B cell (primary cell): ENCODE data around the gene PRKN. TPM values are rescaled to one million over a fixed set of nuclear protein-coding genes. Genes with fewer than 3 reads are reported as not detected.

Source experiments
- ATAC-seq: fragments of 200-7000 bp; cut with Tn5 transposase; one replicate; pipeline ENCODE4 v1.10.0; 2021; ENCODE audit warnings: low read depth, mild to moderate bottlenecking, moderate number of reproducible peaks, moderate library complexity
- CTCF ChIA-PET: fragments of 350-600 bp; sonication (Branson Sonifier 250); formaldehyde crosslinking; loops from one replicate; lab custom pipeline; 2021; ENCODE audit warnings: antibody characterized with exemption, inconsistent platforms; lab: Charles Lee
- POLR2A ChIA-PET: fragments of 350-600 bp; sonication (Branson Sonifier 250); formaldehyde crosslinking; loops from one replicate; lab custom pipeline; 2021; ENCODE audit warnings: antibody characterized with exemption; lab: Charles Lee
- DNase-seq: peaks from one replicate; pipeline ENCODE4 v3.0.0; 2013
- H2AFZ ChIP-seq: 2 replicates; pipeline ENCODE4 v1.6.1; 2012; ENCODE audit warnings: mild to moderate bottlenecking, low read depth, low read length; ENCODE audit not compliant: insufficient read depth, poor library complexity, severe bottlenecking
- H3K27ac ChIP-seq, 2 donors: 1 replicate in 1 of 2; 2 replicates in 1 of 2; pipeline ENCODE4 v1.5.1; 2012 to 2013; ENCODE audit warnings: low read length in 2 of 2, mild to moderate bottlenecking in 2 of 2, moderate library complexity in 1 of 2
- H3K27me3 ChIP-seq, 4 experiments: fragments of 200-600 bp in 1 of 4; sonication (generic) in 1 of 4; replicated peaks in 1 of 4; 1 replicate in 2 of 4; 2 replicates in 2 of 4; pipeline versions ENCODE4 v1.6.1 to v1.7.0; 2013 to 2016; ENCODE audit warnings: low read length in 3 of 4, mild to moderate bottlenecking in 2 of 4, mixed read lengths in 1 of 4, moderate library complexity in 1 of 4; ENCODE audit not compliant: insufficient read depth in 4 of 4, control insufficient read depth in 3 of 4; ENCODE audit errors: control extremely low read depth in 1 of 4
- H3K36me3 ChIP-seq, 2 experiments: replicated peaks in 1 of 2; 1 replicate in 1 of 2; 2 replicates in 1 of 2; pipeline versions ENCODE4 v1.6.1 to v1.7.1; 2013; ENCODE audit warnings: low read length in 1 of 2; ENCODE audit not compliant: insufficient read depth in 2 of 2, control insufficient read depth in 1 of 2; ENCODE audit errors: control extremely low read depth in 1 of 2, extremely low read depth in 1 of 2
- H3K4me1 ChIP-seq, 2 donors: fragments of 200-600 bp in 1 of 2; sonication (generic) in 1 of 2; 1 replicate in 1 of 2; 2 replicates in 1 of 2; pipeline versions ENCODE4 v1.5.1 to v1.6.1; 2013 to 2017; ENCODE audit warnings: low read length in 2 of 2; ENCODE audit not compliant: control insufficient read depth in 2 of 2, insufficient read depth in 2 of 2
- H3K4me2 ChIP-seq: replicated peaks from 2 replicates; pipeline ENCODE3; 2012; ENCODE audit warnings: mild to moderate bottlenecking, low read depth, low read length; ENCODE audit not compliant: poor library complexity, severe bottlenecking
- H3K4me3 ChIP-seq, 5 experiments: fragments of 200-600 bp in 1 of 5; sonication (generic) in 1 of 5; 1 replicate in 3 of 5; 2 replicates in 2 of 5; pipeline versions ENCODE4 v1.5.1 to v1.7.0; 2011 to 2016; ENCODE audit warnings: low read length in 4 of 5, mild to moderate bottlenecking in 4 of 5, low read depth in 2 of 5, control low read depth in 1 of 5, moderate library complexity in 1 of 5; ENCODE audit not compliant: insufficient read depth in 1 of 5; ENCODE audit errors: control extremely low read depth in 1 of 5, extremely low read depth in 1 of 5
- H3K79me2 ChIP-seq: fragments of 200-600 bp; sonication (generic); one replicate; pipeline ENCODE4 v1.6.0; 2016; ENCODE audit warnings: low read length; ENCODE audit not compliant: control insufficient read depth, insufficient read depth
- H3K9ac ChIP-seq: fragments of 200-600 bp; sonication (generic); 2 replicates; pipeline ENCODE4 v1.6.1; 2017; ENCODE audit warnings: mild to moderate bottlenecking, low read length, moderate library complexity
- H3K9me3 ChIP-seq, 3 donors: one replicate each; pipeline versions ENCODE4 v1.6.1 to v1.7.1; 2013; ENCODE audit warnings: low read length in 2 of 3; ENCODE audit not compliant: control insufficient read depth in 2 of 3, insufficient read depth in 1 of 3; ENCODE audit errors: control extremely low read depth in 1 of 3
- H4K20me1 ChIP-seq: 2 replicates; pipeline ENCODE4 v1.6.0; 2012; ENCODE audit warnings: mild to moderate bottlenecking, low read length; ENCODE audit not compliant: insufficient read depth, control insufficient read depth, poor library complexity, severe bottlenecking
- H3K27ac Mint-ChIP-seq: one replicate; pipeline ENCODE4 v1.8.0; 2021; ENCODE audit warnings: mixed read lengths
- H3K27me3 Mint-ChIP-seq: one replicate; pipeline ENCODE4 v1.8.0; 2021; ENCODE audit warnings: mixed read lengths
- H3K4me1 Mint-ChIP-seq: one replicate; pipeline ENCODE4 v1.8.0; 2021; ENCODE audit warnings: mixed read lengths
- H3K4me3 Mint-ChIP-seq: one replicate; pipeline ENCODE4 v1.8.0; 2021; ENCODE audit warnings: mixed read lengths
- H3K9me3 Mint-ChIP-seq: one replicate; pipeline ENCODE4 v1.8.0; 2022; ENCODE audit warnings: mixed read lengths; ENCODE audit not compliant: insufficient read depth
- CTCF ChIP-seq: fragments of 200-600 bp; IDR thresholded peaks from one replicate; pipeline ENCODE4 v1.8.0; 2022; ENCODE audit warnings: antibody characterized with exemption, mild to moderate bottlenecking
- EZH2 ChIP-seq: IDR thresholded peaks from 2 replicates; pipeline ENCODE4 v1.6.1; 2012; ENCODE audit warnings: borderline replicate concordance, low read depth, mild to moderate bottlenecking, moderate library complexity, low read length; ENCODE audit not compliant: insufficient read depth, poor library complexity, severe bottlenecking
- WGBS: methylation state at CpG from one replicate; pipeline ENCODE4 v1.1.5; 2013; ENCODE audit warnings: missing lambda C conversion rate; ENCODE audit not compliant: insufficient coverage; 5-methylcytosine and 5-hydroxymethylcytosine counted together
- intact Hi-C: fragments of 100-400 bp; cut with micrococcal nuclease; formaldehyde crosslinking; loops from one replicate; pipeline ENCODE4 v1.10.0; 2022
- polyA plus RNA-seq: library from polyadenylated mRNA; depleted of rRNA; stranded (reverse); fragments of >200 nt; gene quantifications from 2 replicates; pipeline ENCODE4 v1.2.3, GENCODE V29; 2012
- total RNA-seq, 2 donors: library from RNA; stranded (reverse); fragments of 120-200 nt in 1 of 2; gene quantifications; 1 replicate in 1 of 2; 2 replicates in 1 of 2; pipeline versions ENCODE4 v1.2.3 to v1.2.4, GENCODE V29; 2013 to 2022

Gene PRKN
- total and polyA plus RNA-seq, 2 donors (not counting 1 experiment from before 2014, with no cell fraction given), result 1.6 to 6.2 TPM

DNA sequence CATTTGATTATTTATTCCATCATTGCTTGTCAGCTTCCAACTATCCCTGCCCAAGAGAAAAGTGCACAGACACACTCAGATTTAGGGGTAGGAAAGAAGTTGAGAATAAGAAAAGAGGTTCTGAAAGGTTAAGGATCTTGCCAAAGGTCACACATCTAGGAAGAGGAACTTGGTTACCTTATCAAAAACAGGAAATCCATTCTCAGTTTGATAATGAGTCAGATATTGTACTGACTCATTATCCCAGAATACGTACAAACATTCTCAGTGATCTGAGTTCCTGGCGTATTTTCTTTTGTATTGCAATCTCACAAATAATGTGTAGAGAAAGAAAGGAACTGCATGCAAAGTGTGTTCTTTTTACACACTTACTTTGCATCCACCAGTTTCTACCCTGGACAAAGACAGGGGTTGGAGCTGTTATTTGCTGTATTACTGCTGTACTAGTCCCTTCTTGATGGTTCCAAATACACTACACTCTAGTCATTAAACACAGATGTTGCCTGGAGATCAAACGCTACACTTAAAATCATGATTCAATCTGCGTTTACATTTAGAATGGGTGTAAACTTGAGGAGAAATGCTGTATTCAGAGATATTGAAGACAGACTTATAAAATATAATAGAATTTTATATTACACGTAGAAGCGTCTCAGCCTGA, 545.7 kb downstream of the PRKN start:
- no peaks in the 10 kb centered on the region for H4K20me1 ChIP-seq
- Mint-ChIP-seq H3K4me3 (peak overlapping the region; percentile 18), H3K27ac (no peak overlapping the region), H3K4me1 (peaks cover 12% of the 10 kb centered on the region), H3K9me3 (peaks cover 3% of the 10 kb centered on the region), H3K27me3 (no peaks in the 10 kb centered on the region)
- DNase-seq, result no peak
- H3K27me3 ChIP-seq, result no peaks in the 10 kb centered on the region
- intact Hi-C loops, result no loop called here
- ATAC-seq, result no peak
- no peaks in the 10 kb centered on the region for H3K9me3 ChIP-seq
- no CpG with 5 or more reads among the region's 6 CpGs for WGBS
- no peak for TF ChIP-seq CTCF
- no peak for TF ChIP-seq EZH2
- H2AFZ ChIP-seq, result no peak overlapping the region
- H3K79me2 ChIP-seq, result no peaks in the 10 kb centered on the region
- POLR2A ChIA-PET, result no interaction called here
- no peak overlapping the region for H3K4me2 ChIP-seq
- H3K36me3 ChIP-seq, result no peaks in the 10 kb centered on the region
- no peak overlapping the region for H3K27ac ChIP-seq
- peaks cover 6 to 9% of the 10 kb centered on the region in 2 donors for H3K4me1 ChIP-seq
- no peak overlapping the region for H3K9ac ChIP-seq
- CTCF ChIA-PET, result no interaction called here
- no peak overlapping the region for H3K4me3 ChIP-seq

- Mint-ChIP-seq H3K4me1 (peaks cover 12% of the 10 kb centered on the region), H3K27ac (no peak overlapping the region), H3K27me3 (no peaks in the 10 kb centered on the region), H3K4me3 (peak overlapping the region; percentile 6), H3K9me3 (peaks cover 6% of the 10 kb centered on the region)
- no peaks in the 10 kb centered on the region for H3K36me3 ChIP-seq
- ChIA-PET CTCF (no interaction called here), POLR2A (no interaction called here)
- WGBS, result 80% methylated on average over 1 of the region's 5 CpGs
- H3K9me3 ChIP-seq, result no peaks in the 10 kb centered on the region
- TF ChIP-seq CTCF (no peak), EZH2 (no peak)
- H3K27ac ChIP-seq, result no peak overlapping the region
- H4K20me1 ChIP-seq, result no peaks in the 10 kb centered on the region
- intact Hi-C loops, result no loop called here
- H3K79me2 ChIP-seq, result no peaks in the 10 kb centered on the region
- no peak overlapping the region for H2AFZ ChIP-seq
- H3K4me2 ChIP-seq, result no peak overlapping the region
- no peak overlapping the region for H3K9ac ChIP-seq
- DNase-seq (no peak), ATAC-seq (no peak)
- no peak overlapping the region for H3K4me3 ChIP-seq
- H3K4me1 ChIP-seq, result peaks cover 6 to 9% of the 10 kb centered on the region in 2 donors
- H3K27me3 ChIP-seq, result no peaks in the 10 kb centered on the region
Measured at GRCh38 chr6:162181111-162181510, 546.5 kb downstream of the PRKN start.
